ENCODE data around the gene ZNF358. TPM values are rescaled to one million over a fixed set of nuclear protein-coding genes. Genes with fewer than 3 reads are reported as not detected.

ZNF358 gene
- total RNA-seq, 1 experiment from 2014 or later, result 33.8 TPM

DNA sequence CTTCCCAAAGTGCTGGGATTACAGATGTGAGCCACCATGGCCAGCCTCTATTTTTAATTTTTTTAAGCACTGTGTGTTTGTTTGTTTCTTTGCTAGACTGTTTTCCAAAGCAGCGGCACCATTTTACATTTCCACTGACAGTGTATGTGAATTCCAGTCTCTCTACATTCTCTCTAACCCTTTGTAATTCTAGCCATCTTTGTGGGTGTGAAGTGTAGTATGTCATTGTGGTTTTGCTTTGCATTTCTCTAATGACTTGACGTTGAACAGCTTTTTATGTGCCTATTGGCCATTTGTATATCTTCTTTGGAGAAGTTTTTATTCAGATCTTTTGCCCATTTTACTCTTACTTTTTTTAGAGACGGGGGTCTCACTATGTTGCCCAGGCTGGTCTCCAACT is 31.3 kb downstream of the ZNF358 start:
- H3K27me3 ChIP-seq, result no peaks in the 10 kb centered on the region
- no peak for DNase-seq

DNA sequence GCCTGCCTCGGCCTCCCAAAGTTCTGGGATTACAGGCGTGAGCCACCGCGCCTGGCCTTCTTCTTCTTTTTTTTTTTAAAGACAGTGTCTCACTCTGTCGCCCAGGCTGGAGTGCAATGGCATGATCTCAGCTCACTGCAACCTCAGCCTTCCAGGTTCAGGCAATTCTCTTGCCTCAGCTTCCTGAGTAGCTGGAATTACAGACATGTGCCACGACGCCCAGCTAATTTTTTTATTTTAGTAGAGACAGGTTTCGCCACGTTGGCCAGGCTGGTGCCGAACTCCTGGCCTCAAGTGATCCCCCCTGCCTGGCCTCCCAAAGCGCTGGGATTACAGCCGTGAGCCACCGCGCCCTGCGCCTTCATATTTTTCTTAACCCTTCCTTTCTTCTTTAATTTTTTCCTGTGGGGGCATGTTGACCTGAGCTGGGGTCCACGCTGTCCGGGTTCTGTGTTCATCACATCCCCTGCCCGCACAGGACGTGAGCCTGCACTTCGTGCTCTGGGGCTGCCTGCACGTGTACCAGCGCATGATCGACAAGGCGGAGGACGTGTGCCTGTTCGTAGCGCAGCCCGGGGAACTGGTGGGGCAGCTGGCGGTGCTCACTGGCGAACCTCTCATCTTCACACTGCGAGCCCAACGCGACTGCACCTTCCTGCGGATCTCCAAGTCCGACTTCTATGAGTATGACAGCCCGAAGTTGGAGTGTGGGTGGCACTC is 33.7 kb downstream of the ZNF358 start:
- no peak overlapping the region for H3K4me3 ChIP-seq
- no peaks in the 10 kb centered on the region for H3K36me3 ChIP-seq
- H3K27ac ChIP-seq, result no peak overlapping the region
- H3K9me3 ChIP-seq (replicated peaks), result no peaks in the 10 kb centered on the region
- no peaks in the 10 kb centered on the region for H3K4me1 ChIP-seq
- H3K27me3 ChIP-seq, result no peaks in the 10 kb centered on the region
- no peak for DNase-seq

More for the DNA sequence above, 31.3 kb downstream of the ZNF358 start:
- H3K36me3 ChIP-seq, result no peaks in the 10 kb centered on the region
- no peak overlapping the region for H3K27ac ChIP-seq
- no peaks in the 10 kb centered on the region for H3K9me3 ChIP-seq (replicated peaks)
- no peak overlapping the region for H3K4me3 ChIP-seq
- no peaks in the 10 kb centered on the region for H3K4me1 ChIP-seq

DNA sequence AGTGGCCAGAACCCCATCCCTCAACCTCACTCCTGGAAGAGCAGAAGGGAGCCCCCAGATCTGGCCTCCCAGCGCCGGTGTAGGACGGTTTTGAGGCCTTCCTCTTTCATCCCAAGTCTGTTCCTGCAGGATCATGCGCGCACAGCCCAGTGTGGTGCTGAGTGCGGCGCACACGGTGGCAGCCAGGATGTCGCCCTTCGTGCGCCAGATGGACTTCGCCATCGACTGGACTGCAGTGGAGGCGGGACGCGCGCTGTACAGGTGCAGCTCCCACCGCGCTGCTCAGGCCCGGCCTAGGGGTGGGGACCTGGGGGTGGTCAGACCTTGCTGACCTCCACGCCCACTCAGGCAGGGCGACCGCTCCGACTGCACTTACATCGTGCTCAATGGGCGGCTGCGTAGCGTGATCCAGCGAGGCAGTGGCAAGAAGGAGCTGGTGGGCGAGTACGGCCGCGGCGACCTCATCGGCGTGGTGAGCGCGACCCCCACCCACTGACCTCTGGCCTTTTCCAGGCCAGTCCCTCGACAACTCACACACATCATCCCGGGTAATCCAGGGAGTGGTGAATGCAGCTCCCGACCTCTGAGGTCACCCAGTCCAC is 34.4 kb downstream of the ZNF358 start:
- Histone ChIP-seq H3K36me3 (no peaks in the 10 kb centered on the region), H3K27me3 (no peaks in the 10 kb centered on the region), H3K4me3 (no peak overlapping the region), H3K27ac (no peak overlapping the region), H3K4me1 (no peaks in the 10 kb centered on the region), H3K9me3 (replicated peaks) (no peaks in the 10 kb centered on the region)
- no peak for DNase-seq

DNA sequence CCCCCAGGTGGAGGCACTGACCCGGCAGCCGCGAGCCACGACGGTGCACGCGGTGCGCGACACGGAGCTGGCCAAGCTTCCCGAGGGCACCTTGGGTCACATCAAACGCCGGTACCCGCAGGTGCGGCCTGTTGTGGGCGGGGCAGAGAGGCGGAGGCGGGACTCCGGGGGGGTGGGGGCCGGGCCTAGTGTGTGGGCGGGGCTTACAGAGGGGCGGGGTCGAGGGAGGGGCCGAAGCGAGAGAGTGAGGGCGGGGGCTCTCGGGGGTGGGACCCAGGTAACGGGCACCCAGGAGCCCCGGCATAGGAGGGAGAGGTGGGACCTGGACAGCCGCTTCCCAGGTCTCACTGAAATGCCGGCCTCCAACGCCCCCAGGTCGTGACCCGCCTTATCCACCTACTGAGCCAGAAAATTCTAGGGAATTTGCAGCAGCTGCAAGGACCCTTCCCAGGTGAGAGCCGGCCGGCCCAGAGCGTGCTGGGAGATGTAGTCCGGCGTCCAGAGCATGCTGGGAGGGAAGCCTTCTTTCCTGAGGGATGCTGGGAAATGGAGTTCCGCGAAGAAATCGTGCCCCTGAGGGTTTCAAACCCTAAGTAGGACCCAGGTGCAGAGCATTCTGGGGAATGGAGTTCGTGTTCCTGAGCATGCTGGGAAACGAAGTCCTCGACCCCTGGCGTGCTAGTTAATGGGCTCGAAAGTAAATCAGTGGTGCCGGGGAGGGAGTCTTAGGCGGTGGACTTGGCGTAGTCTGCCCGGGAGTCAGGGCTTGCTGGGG is 35.3 kb downstream of the ZNF358 start:
- Histone ChIP-seq H3K4me1 (no peaks in the 10 kb centered on the region), H3K9me3 (replicated peaks) (no peaks in the 10 kb centered on the region), H3K27ac (no peak overlapping the region), H3K27me3 (no peaks in the 10 kb centered on the region), H3K4me3 (no peak overlapping the region), H3K36me3 (no peaks in the 10 kb centered on the region)
- peak in 1 of 2 experiments; percentile 27 for DNase-seq

DNA sequence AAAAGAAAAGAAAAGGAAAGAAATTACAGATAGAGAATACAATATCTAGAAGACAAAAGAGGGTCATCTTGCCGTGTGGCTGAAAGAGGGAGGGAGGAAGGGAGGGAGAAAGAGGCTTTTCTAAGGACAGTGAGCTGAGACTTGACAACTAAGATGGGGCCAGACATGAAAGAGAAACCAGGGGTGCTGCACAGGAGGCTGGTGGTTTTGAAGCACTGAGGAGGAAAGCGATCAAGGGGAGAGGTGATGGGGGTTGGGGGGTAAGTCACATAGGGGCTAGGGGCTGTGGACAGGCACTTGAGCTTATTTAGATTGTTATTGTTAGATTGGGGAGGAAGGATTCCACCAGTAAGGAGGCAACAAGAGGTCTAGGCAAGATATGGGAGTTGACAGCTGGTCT is 36.9 kb downstream of the ZNF358 start:
- H3K27ac ChIP-seq, result no peak overlapping the region
- H3K4me1 ChIP-seq, result no peaks in the 10 kb centered on the region
- DNase-seq, result no peak
- H3K4me3 ChIP-seq, result no peak overlapping the region
- H3K9me3 ChIP-seq (replicated peaks), result no peaks in the 10 kb centered on the region
- H3K27me3 ChIP-seq, result no peaks in the 10 kb centered on the region
- H3K36me3 ChIP-seq, result 0 out of 2 replicates have a peak, but pooled peaks cover under 1% of the 10 kb centered on the region

DNA sequence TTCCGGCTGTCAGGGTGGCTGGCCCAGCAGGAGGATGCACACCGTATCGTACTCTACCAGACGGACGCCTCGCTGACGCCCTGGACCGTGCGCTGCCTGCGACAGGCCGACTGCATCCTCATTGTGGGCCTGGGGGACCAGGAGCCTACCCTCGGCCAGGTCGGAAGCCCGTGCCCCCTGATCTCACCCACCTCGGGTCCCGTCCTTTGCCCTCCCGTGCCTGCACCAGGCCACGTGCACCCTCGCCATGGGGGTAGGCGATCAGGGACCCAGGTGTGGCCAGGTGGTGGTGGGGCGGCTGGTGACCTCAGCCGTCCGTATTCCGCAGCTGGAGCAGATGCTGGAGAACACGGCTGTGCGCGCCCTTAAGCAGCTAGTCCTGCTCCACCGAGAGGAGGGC is 38.7 kb downstream of the ZNF358 start:
- H3K36me3 ChIP-seq, result 0 out of 2 replicates have a peak, but pooled peaks cover 3% of the 10 kb centered on the region
- H3K27me3 ChIP-seq, result no peaks in the 10 kb centered on the region
- H3K27ac ChIP-seq, result no peak overlapping the region
- DNase-seq, result no peak
- H3K4me1 ChIP-seq, result no peaks in the 10 kb centered on the region
- no peaks in the 10 kb centered on the region for H3K9me3 ChIP-seq (replicated peaks)
- no peak overlapping the region for H3K4me3 ChIP-seq

DNA sequence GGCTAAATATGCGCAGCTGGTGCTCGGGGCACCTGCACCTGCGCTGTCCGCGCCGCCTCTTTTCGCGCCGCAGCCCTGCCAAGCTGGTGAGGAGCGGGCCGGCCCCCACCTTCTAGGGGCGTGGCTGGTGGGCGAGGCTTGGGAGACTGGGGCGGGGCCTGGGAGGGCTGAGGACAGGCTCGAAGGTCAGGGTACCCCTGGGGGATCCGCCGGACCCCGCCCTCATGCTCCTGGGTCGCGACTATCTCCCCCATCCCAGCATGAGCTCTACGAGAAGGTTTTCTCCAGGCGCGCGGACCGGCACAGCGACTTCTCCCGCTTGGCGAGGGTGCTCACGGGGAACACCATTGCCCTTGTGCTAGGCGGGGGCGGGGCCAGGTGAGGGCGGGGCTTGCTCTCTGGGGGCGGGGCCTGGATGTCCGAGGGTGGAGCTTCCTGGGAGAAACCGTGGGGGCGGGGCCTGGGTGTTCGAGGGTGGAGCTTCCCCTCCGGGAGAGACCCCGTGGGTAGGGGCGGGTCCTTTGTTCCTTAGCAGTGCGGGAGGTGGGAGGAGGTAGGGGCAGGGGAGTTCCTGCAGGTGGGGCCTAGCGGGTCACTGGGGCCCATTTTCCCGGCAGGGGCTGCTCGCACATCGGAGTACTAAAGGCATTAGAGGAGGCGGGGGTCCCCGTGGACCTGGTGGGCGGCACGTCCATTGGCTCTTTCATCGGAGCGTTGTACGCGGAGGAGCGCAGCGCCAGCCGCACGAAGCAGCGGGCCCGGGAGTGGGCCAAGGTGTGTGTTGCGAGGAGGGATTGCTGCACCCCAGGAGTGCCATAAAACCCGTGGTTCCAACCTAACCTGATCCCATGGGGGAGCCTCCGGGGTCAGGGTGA is 39.3 kb downstream of the ZNF358 start:
- no peaks in the 10 kb centered on the region for H3K4me1 ChIP-seq
- H3K36me3 ChIP-seq, result 0 out of 2 replicates have a peak, but pooled peaks cover 3% of the 10 kb centered on the region
- no peak overlapping the region for H3K4me3 ChIP-seq
- no peak overlapping the region for H3K27ac ChIP-seq
- H3K27me3 ChIP-seq, result no peaks in the 10 kb centered on the region
- H3K9me3 ChIP-seq (replicated peaks), result no peaks in the 10 kb centered on the region
- DNase-seq, result no peak

DNA sequence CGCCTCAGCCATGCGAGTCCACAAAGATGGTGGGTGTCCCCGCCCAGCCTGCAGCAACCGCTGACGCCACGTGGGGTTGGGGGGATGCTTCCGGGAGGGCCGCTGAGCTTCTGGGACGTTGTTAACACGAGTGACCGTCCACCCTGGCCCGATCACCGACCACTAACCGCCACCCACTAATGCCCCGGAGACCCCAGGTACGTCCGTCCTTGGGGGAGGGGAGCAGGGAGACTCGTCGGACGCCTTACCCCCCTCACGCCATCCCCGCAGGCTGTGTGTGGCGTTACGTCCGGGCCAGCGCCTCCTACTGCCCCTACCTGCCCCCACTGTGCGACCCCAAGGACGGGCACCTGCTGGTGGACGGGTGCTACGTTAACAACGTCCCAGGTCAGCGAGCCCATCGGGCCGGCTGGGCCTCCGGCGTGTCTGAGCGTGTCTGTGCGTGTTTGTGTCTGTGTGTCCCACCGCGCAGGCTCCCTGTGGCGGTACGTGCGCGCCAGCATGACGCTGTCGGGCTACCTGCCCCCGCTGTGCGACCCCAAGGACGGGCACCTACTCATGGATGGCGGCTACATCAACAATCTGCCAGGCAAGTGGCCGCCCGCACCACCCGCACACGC is 40.9 kb downstream of the ZNF358 start:
- no peak for DNase-seq
- H3K4me1 ChIP-seq, result no peaks in the 10 kb centered on the region
- H3K9me3 ChIP-seq (replicated peaks), result no peaks in the 10 kb centered on the region
- no peaks in the 10 kb centered on the region for H3K27me3 ChIP-seq
- H3K4me3 ChIP-seq, result no peak overlapping the region
- 0 out of 2 replicates have a peak, but pooled peaks cover 3% of the 10 kb centered on the region for H3K36me3 ChIP-seq
- no peak overlapping the region for H3K27ac ChIP-seq

DNA sequence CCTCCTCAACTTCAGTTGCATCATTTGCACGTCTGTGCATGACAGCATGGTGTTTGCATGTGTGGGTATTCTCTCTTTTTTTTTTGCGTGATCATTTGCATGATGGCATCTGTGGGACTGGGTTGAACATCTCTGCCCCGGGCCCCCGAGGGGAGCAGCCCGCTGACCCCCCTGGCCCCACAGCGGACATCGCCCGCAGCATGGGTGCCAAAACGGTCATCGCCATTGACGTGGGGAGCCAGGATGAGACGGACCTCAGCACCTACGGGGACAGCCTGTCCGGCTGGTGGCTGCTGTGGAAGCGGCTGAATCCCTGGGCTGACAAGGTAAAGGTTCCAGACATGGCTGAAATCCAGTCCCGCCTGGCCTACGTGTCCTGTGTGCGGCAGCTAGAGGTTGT is 42.8 kb downstream of the ZNF358 start:
- H3K27ac ChIP-seq, result no peak overlapping the region
- DNase-seq, result no peak
- 0 out of 2 replicates have a peak, but pooled peaks cover 3% of the 10 kb centered on the region for H3K36me3 ChIP-seq
- no peaks in the 10 kb centered on the region for H3K27me3 ChIP-seq
- no peak overlapping the region for H3K4me3 ChIP-seq
- no peaks in the 10 kb centered on the region for H3K4me1 ChIP-seq
- H3K9me3 ChIP-seq (replicated peaks), result no peaks in the 10 kb centered on the region

DNA sequence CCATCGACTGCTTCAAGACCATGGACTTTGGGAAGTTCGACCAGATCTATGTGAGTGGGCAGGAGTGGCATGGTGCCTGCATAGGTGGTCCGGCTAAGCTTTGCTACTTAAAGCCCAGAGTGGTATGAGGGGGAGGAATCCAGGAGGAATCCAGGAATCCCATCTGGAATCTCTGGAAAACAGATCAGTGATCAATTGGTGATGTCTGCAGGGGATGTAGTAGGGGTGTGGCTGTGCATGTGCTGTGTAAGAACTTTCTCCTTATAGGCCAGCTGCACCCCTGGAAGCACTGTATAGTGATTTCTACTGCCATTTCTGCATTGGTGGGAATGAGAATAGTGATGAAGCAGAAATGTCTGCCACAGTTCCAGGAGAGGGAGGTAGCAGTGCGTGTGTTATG is 43.2 kb downstream of the ZNF358 start:
- H3K36me3 ChIP-seq, result 0 out of 2 replicates have a peak, but pooled peaks cover 3% of the 10 kb centered on the region
- DNase-seq, result no peak

DNA sequence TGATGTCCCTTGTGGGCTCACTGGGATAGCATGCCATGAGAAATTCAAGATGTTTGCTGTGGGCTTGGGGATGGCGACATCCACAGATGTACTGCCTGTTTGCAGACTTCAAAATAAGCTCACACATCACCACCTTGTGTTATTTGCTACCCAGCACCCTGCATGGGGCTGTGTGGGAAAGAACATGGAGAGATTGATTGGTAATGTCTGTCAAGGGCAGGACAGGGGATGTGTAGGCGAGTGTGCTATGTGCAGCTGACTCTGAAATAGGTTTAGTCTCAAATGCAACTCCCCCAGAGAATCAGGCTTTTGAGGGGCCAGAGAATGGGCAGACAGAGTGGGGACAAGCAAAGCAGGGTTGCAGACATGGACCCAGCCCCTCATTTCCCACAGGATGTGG is 44.4 kb downstream of the ZNF358 start:
- H3K9me3 ChIP-seq (replicated peaks), result no peaks in the 10 kb centered on the region
- H3K27me3 ChIP-seq, result no peaks in the 10 kb centered on the region
- DNase-seq, result no peak
- no peak overlapping the region for H3K27ac ChIP-seq
- H3K36me3 ChIP-seq, result 0 out of 2 replicates have a peak, but pooled peaks cover 3% of the 10 kb centered on the region
- no peaks in the 10 kb centered on the region for H3K4me1 ChIP-seq
- H3K4me3 ChIP-seq, result no peak overlapping the region

More for the DNA sequence above, 43.2 kb downstream of the ZNF358 start:
- Histone ChIP-seq H3K27me3 (no peaks in the 10 kb centered on the region), H3K27ac (no peak overlapping the region), H3K4me1 (no peaks in the 10 kb centered on the region), H3K4me3 (no peak overlapping the region), H3K9me3 (replicated peaks) (no peaks in the 10 kb centered on the region)

DNA sequence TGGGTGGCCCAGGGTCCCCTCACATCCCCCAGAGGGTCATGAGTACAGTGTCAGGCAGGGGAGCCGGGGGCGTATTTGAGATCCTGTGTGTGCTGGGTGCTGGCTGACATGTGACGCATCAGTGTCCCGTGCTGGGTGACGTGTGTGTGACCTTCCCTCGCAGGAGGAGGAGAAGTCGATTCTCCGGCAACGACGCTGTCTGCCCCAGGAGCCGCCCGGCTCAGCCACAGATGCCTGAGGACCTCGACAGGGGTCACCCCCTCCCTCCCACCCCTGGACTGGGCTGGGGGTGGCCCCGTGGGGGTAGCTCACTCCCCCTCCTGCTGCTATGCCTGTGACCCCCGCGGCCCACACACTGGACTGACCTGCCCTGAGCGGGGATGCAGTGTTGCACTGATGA is 45.4 kb downstream of the ZNF358 start:
- Histone ChIP-seq H3K27ac (no peak overlapping the region), H3K27me3 (no peaks in the 10 kb centered on the region), H3K4me1 (no peaks in the 10 kb centered on the region), H3K9me3 (replicated peaks) (no peaks in the 10 kb centered on the region), H3K4me3 (no peak overlapping the region), H3K36me3 (0 out of 2 replicates have a peak, but pooled peaks cover 3% of the 10 kb centered on the region)
- DNase-seq, result no peak

DNA sequence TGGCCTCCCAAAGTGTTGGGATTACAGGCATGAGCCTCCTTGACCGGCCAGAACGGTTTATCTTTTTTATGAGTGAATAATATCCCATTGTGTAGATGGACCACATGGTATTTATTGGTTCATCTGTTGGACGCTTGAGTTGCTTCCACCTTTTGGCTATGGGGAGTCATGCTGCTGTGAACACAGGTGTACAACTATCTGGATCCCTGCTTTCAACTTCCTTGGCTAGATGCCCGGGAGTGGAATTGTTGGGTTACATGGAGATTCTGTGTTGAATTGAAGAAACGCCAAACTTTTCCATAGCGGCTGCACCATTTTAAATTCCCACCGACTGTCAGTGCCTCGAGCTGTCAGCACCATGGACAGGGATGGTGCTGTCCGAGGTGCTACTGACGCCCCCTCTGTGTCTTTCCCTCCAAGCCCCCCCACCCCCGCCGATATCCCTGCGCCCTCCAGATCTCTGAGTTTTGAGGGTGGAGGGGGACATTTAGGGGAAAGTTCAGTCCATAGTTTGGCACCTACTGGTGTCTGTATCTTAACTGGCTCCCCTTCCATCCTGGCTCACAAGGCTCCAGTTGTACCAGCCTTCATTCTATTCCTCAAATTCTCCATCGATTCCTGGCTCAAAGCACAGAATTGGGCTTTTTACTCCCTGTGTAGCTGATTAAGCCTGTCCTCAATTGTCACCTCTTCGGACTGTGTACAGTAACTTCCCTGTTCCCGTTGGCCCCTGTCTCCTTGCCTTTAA is 46.9 kb downstream of the ZNF358 start:
- Histone ChIP-seq H3K27me3 (no peaks in the 10 kb centered on the region), H3K4me3 (no peak overlapping the region), H3K9me3 (replicated peaks) (no peaks in the 10 kb centered on the region), H3K36me3 (0 out of 2 replicates have a peak, but pooled peaks cover 2% of the 10 kb centered on the region), H3K27ac (no peak overlapping the region), H3K4me1 (no peaks in the 10 kb centered on the region)
- peak in 1 of 2 experiments; percentile 41 for DNase-seq
